Measurements from ENCODE around the gene ZFHX2.

The ZFHX2 gene

DNA sequence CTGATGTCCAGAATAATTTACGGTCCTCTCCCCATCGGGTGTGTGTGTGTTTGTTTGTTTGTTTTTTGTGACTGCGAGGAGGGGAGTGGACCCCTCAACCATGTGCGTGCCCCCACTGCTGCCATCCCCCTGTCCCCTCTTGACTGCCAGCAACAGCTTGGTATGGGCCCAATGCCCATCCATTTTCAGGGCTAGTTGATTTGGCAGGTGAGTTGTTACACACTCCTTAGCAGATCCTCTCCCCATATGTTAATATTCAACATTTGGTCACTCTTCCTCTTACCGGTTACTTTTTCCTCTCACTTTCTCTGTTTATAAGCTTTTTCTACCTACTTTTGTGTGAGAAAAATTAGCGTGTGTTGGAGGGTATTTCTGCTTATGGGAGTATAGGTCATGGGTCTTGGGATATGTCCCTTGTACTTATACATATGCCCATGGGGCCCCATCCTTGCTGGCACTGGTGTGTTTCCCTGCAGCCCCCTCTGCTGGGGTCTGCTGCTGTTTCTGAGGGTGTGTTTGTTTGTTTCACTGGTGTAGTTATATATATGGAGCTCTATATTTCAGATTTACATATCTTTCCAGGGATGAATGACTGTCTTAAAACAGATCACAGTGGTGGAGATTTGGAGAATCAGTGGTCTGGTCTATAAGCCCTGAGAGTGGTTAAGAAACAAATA lies 33.8 kb downstream of the ZFHX2 start:
- DNase-seq = no peak

DNA sequence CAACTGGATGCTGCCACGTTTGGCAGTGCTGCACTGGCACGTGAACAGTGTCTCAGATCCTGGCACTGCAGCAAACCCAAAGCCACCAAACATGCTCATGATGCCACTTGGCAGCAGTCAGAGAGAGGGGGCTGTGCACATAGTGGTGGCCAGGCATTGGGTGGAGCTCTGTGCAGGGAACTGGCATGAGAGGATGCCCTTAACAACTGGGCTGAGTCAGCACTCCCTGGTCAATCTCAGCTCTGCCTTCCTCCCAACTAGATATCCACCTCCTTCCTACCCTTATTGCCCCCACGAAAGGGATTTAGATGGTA lies 37.0 kb downstream of the ZFHX2 start:
- no peak for DNase-seq

DNA sequence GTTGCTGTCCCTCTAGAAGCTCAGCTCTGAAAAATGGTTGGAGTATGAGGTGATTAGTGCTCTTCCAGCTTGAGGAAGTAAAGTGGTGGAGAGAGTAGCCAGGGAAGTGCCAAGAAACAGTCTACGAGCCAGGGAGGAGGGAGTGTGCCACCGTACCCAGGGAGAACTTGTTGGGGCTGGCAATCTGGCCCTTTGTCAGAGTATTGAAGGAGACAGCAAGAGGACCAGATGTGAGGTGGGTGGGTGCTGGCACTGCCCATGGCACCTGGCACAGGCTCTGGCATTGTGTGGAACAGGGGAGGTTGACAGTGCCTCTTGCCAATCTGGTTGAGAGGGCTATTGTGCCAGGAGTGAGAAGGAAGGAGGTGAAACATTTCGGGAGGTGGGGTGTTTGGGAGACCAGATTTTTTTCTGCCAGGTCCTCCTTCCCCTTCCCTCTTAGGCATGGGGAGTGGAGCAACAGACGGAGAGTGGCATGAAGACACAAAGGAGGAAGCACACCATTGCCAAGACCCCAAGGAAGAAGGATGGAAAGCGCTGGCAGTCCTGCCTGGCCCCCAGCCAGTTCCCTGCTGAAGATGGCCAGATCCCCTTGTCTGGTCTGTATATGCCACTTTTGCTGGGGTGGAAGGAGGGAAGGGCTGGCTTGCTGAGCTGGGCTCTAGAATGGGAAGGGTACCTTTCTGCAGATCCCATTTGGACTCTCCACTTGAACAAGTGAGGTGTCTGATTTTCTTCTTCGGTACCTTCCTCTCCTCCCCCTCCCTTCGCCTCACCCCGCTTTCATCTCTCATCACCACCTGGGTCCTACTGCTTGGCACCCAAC lies 37.5 kb downstream of the ZFHX2 start:
- DNase-seq = no peak

DNA sequence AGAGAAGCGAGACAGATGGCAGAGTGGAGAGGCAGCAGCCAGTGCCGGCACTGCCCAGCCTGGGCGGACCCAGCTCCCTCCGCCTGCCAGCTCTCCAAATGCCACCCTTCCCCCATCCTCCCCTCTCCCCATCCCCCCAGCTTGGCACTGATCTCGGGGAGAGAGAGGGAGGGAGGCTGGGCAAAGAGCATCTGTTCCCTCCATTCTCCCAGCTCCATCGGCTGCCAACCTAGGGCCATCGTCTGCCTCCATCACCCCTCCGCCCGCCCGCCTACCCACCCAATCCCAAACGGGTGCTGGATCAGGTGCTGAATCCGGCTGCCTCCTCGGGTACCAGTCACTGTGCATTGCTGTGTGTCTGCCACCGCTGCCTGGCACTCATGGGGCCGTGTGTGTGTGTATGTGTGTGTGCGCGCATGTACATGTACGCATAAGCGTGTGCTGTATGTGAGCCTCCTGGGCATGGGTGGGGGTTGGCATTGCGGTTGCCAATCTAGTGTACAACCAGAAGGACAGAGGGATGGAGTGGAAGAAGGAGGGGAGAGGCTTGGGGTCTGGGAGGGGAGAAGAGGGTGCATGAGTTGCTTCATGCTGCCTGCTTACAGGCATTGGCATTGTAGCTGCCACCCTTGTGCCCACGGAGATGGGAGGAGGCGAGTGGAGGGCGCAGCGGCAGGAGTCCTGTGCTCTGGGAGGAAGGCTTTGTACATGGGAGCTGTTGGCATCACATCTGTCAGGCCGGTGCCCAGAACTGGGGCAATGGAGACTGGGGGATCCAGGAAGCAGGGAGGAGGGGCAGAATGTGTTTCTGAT lies 38.4 kb downstream of the ZFHX2 start:
- DNase-seq = no peak

DNA sequence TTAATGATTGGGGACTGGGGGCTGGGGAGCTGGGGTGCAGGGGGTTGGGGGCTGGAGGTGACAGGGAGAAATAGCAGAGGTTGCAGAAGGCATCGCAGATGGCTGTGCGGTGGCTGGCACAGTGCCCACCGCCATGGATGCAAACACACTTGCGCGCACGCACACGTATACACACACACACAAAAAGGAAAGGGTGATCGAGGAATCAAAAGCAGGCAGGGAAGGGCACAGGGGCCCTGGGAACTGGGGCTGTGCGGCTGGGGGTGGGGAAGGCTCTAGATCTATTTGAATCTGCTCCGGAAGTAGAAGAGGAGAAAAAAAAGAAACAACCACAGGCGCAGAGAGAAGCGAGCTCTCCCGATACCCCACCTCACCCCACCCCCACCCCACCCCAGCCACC lies 39.4 kb downstream of the ZFHX2 start:
- peak in 1 of 2 experiments; percentile 26 for DNase-seq

DNA sequence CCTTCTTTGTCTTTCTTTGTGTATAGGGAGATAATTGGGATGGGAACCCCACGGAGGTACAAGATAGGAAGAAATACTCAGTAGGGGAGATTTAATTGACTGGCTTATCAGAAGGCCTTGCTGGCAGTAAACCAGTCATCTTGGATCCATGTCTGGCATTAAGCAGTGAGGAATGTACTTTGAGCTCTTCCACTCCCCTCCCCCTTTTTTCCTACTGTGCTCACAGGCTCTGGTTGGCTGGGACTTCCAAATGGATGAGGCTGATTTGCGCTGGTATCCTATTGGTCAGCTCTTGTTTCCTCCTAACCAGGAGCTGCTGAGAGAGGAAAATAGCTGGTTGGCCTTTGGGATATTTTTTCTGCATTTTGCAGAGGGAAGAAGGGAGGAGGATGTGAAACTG lies 57.3 kb downstream of the ZFHX2 start:
- no peak for DNase-seq

DNA sequence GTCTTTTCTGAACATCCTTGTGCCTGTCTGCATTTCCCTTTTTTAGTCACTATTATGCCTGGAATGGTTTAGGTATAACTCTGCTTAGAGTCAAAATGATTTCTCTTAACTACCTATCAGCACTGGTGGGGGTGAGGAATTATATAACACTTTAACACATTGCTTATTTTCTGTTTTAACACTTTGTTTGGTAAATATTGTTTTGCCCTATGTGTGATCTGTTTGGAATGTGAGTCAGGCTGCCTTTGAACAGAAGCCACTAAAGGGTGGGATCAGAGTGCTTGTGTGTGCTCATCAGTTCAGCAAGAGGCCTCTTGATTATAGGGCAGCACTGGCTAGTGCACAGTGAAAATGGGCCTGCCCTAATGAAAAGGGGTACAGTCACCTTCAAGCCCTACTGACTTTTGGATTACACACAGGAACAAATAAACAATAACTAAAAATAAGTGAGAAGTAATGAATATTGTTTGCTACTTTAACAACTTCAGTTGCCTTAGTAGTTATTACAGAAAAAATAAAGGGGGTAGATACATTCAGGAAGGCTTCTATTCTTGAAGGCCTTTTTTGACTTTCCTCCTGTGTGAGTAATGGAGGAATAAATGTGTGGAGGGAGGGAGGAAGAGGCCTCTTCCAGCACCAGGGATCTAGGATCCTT lies 58.8 kb downstream of the ZFHX2 start:
- no peak for DNase-seq

DNA sequence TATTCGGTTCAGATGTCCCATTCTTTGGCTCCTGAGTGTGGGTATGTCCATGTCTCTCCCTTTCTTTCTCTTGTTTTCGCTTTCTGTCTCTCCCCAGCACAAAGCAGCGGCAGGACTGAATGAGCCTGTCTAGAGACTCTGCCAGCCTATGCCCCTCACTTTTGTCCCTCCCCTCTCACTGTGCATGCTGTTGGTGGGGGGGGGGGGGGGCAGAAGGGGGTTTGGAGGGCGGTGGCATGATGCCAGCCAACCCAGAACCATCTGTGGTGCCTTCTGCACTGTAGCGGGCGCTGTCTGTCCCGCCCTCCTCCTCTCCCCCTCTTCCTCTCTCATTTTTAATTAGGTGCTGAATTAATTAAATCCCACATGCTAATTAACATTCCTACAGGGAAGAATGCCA lies 64.3 kb downstream of the ZFHX2 start:
- DNase-seq = no peak

DNA sequence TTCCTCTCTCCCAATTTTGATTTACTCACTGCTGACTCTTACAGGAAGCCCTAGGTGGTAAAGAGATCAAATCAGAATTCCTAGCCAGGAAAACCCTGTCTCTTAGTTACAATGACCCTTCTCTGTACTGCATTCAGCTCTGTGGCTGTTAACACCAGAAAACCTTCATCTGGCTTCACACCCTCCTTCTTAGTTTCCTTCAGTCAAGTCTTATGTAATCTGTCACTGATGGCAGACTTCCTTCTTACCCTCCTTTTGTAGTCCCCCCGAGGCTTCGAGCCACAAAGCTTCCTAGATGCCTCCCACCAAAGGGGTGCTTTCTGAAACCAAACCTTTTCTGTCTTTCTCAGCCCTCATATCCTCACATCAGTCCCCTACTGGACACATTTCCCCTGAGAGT lies 65.5 kb downstream of the ZFHX2 start:
- no peak for DNase-seq

DNA sequence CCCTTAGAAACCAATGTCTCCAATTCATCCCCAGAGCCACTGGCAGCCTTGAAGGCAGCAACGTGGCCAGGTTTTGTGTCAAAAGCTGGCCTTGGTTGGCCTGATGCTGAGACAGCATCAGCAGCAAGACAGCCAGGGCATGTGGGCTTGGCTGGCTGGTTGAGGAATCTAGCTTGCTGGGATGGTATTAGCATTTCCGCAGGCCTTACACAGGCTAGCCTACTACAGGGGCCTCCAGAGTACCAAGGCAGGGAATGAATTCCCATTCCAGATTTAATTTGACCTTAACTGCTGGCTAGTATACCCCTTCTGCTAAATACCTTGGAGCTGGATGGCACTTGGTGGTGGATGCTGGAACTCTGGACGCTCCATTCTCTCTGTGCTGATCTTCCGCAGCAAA lies 66.2 kb downstream of the ZFHX2 start:
- no peak for DNase-seq

DNA sequence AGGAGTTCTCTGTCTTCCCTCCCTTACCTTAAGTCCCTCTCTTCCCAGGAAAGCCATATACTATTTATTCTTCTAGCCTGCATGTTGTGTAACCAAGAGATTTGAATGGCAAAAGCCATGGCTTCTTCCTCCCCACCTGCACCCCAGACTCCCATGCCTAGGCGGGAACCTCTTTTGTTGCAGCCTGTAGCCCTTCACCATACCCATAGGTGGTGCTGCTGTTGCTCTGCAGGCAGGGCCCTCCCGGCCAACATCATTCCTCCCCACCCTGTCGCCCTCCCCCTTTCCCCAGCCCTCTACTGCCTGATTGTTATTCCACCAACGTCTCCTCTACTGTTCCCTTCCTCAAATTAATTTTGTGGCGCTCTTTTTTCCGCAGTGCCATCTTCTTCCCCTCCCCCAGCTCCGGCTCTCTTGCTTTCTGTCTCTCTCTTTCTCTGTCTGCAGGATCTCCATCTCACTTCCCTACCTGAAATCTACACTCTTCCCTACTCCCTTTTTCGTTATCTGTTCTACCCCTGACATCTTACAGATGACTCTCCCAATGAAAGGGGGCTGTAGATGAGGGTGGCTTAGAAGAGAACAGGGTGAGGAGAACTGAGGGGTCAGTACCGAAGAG lies 68.2 kb downstream of the ZFHX2 start:
- DNase-seq = peak; percentile 50 to 85

DNA sequence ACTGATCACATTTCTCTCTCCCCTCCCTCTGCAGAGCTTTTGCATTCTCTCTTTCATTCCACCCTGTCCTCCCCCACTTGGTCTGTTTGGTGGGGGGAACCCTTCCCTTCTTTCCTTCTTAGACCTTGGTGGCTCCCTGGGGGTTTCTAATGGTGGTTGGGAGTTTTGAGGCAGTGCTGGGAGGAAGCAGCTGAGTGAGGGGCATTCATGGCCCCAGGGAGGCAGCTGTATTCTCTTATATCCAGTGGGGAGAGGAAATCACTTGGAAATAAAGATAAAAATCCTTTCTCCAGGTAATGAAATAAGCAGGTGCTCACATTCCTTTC lies 68.8 kb downstream of the ZFHX2 start:
- no peak for DNase-seq

DNA sequence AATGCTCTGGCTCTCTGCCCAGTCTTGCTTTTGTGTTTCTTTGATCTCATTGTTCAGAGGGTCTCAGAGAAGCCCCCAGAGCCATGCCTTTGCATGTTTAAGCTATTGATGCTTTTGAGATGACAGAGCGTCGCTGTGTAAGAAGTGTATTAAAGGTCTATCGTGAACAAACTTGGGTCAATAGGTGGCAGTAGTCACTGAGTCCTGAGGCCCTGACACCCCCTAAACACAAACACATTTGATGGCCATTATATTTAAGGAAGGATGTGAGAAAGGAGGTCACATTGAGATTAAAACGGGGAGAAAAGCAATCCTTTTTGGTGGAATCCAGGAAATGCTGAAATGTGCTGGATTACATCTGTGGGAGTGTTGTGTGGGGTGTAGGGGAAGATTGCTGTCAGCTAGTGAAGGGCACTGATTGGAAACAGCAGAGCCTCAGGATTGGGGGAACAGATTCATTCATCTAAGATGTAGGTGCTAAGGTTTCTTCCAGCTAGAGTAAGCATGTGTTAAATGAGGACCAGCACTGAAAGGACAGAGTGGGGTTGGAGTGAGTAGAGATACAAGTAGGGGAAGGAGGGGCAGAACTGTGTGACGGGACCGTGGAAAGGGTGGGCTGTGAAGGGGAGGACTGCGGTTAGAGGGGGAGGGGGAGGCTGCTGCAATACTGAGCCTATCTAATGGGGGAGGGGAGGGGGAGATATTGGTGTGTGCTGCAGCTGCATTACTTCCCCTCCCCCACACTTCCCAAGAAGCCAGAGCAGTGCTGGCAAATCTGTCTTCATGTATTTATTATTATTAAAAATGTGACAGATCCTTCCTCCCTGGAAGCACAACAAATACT lies 69.4 kb downstream of the ZFHX2 start:
- DNase-seq = peak in 1 of 2 experiments; percentile 11

DNA sequence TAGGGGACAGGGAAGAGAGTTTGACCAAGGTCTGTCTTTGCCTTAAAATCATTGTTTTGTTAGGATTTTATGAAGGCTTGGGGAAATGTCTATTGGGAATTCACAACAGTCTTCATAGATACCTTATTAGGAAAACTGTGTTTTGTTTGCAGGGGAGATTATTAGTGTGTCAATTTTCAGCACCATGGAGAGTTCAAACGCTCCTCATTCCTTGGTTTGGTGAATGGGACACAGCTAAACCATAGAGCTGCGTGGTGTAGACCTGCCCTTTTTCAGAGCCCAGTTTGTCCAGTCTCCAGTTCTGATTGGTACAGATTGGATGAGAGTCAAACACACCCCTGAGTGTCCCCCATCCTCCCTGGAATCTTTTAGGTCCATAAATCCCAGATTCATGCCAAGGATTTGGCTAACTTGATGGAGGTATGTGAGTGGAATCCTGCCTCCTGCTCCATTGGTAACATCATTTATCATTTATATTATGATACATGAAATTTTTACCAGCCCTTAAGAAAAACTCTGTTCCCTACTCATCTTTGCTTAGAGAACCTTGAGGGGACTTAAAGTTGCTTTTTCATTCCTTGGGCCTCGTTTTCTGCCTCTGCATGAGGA lies 70.1 kb downstream of the ZFHX2 start:
- DNase-seq = no peak

DNA sequence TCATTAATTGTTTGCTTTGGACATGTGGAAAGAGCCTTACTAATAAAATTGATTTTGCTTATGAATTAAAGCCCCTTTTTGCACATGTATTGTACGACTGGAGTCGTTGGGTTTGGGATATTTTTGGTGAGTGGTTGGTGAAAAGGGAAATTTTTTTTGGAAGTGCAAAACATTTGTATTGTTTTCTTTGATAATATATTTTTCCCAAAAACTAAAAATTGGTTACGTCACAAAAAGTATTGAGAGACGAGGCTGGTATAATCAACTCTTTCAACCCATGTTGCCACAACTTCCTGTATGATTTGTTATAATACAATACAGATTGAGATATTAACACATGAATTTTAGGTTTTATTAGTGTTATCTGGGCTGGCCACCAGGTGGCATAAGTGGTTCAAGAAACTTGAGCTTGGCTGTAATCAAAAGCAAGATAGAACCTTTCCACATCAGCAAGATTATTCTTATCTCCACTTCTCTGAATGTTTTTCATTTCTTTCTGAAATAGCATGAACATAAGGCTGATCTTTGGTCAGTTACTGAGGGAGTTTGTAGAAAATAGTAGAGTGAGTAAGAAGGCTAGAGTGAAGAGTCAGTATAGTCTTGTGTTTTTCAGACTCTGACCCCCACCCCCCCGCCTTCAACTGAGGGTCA lies 73.3 kb downstream of the ZFHX2 start:
- peak; percentile 25 to 75 for DNase-seq

DNA sequence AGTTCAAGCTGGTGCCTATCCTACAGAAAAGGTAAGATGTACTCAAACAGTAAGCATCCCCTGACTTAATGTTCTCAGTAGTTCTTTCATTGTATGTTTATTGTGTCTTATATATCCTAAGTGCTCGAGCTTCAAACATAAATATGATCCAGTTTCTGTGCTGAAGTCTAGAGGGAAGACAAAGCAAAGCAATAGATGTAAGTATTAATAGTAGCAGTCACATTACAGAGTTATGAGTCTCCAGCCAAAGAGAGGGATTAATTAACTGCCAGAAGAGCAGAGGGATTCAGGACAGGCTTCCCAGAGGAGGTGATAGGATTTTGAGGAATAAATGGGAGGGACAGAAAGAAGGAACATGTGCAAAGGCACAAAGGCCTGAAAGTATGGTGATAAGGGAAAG lies 80.6 kb downstream of the ZFHX2 start:
- no peak for DNase-seq

All from NCI-H526 (cell line).